Mesenchymal stem cell (in vitro differentiated cells and primary cell): ENCODE results near the gene CPNE5.

Experiments used
- DNase-seq: peaks from one replicate; pipeline ENCODE4 v3.0.0-alpha.2; 2013
- H2AFZ ChIP-seq: one replicate; pipeline ENCODE4 v1.6.1; 2013; ENCODE audit warnings: low read depth, mild to moderate bottlenecking, control low read depth, inconsistent platforms, low read length, moderate library complexity
- H2AK5ac ChIP-seq: 2 replicates; pipeline ENCODE4 v1.6.1; 2013; ENCODE audit warnings: low read length, moderate library complexity, mild to moderate bottlenecking, inconsistent platforms; ENCODE audit not compliant: severe bottlenecking
- H2BK120ac ChIP-seq: one replicate; pipeline ENCODE4 v1.6.1; 2013; ENCODE audit warnings: low read depth, mild to moderate bottlenecking, inconsistent platforms, low read length, moderate library complexity
- H2BK12ac ChIP-seq, 2 experiments: one replicate each; pipeline ENCODE4 v1.6.1; 2013; ENCODE audit warnings: inconsistent platforms in 2 of 2, low read length in 2 of 2, mild to moderate bottlenecking in 2 of 2, moderate library complexity in 2 of 2, control low read depth in 1 of 2
- H2BK15ac ChIP-seq: one replicate; pipeline ENCODE4 v1.6.1; 2013; ENCODE audit warnings: mild to moderate bottlenecking, low read depth, inconsistent platforms; ENCODE audit not compliant: poor library complexity, severe bottlenecking
- H2BK5ac ChIP-seq: 2 replicates; pipeline ENCODE4 v1.6.1; 2013; ENCODE audit warnings: low read depth, mild to moderate bottlenecking, low read length, control low read depth, inconsistent platforms; ENCODE audit not compliant: poor library complexity, severe bottlenecking
- H3K14ac ChIP-seq, 2 experiments: one replicate each; pipeline ENCODE4 v1.6.1; 2013; ENCODE audit warnings: inconsistent platforms in 2 of 2, low read length in 2 of 2, control low read depth in 1 of 2, mild to moderate bottlenecking in 1 of 2, moderate library complexity in 1 of 2
- H3K18ac ChIP-seq, 2 experiments: one replicate each; pipeline ENCODE4 v1.6.1; 2013; ENCODE audit warnings: inconsistent platforms in 2 of 2, low read length in 2 of 2, control low read depth in 1 of 2, low read depth in 1 of 2, mild to moderate bottlenecking in 1 of 2
- H3K23ac ChIP-seq, 2 experiments: one replicate each; pipeline ENCODE4 v1.6.1; 2013; ENCODE audit warnings: inconsistent platforms in 2 of 2, low read length in 2 of 2, mild to moderate bottlenecking in 2 of 2, moderate library complexity in 2 of 2, control low read depth in 1 of 2
- H3K27ac ChIP-seq: 2 replicates; pipeline ENCODE4 v1.5.1; 2013; ENCODE audit warnings: mild to moderate bottlenecking, moderate library complexity, low read length, control low read depth, inconsistent platforms; ENCODE audit not compliant: poor library complexity, severe bottlenecking
- H3K27me3 ChIP-seq, 2 experiments: 2 replicates each; pipeline versions ENCODE4 v1.6.1 to v1.7.0; 2013; ENCODE audit warnings: low read length in 2 of 2, mild to moderate bottlenecking in 2 of 2, moderate library complexity in 2 of 2, control low read depth in 1 of 2, inconsistent platforms in 1 of 2; ENCODE audit not compliant: control insufficient read depth in 1 of 2, insufficient read depth in 1 of 2
- H3K36me3 ChIP-seq, 2 experiments: 2 replicates each; pipeline versions ENCODE4 v1.6.1 to v1.7.0; 2013; ENCODE audit warnings: low read length in 2 of 2, control low read depth in 1 of 2, inconsistent platforms in 1 of 2, low read depth in 1 of 2, mild to moderate bottlenecking in 1 of 2; ENCODE audit not compliant: insufficient read depth in 2 of 2, control insufficient read depth in 1 of 2
- H3K4ac ChIP-seq, 2 experiments: one replicate each; pipeline ENCODE4 v1.6.1; 2013; ENCODE audit warnings: inconsistent platforms in 2 of 2, low read length in 2 of 2, mild to moderate bottlenecking in 2 of 2, moderate library complexity in 2 of 2, control low read depth in 1 of 2, low read depth in 1 of 2
- H3K4me1 ChIP-seq: 2 replicates; pipeline ENCODE4 v1.6.1; 2013; ENCODE audit warnings: low read depth, low read length, control low read depth; ENCODE audit not compliant: control insufficient read depth, insufficient read depth
- H3K4me2 ChIP-seq: 2 replicates; pipeline ENCODE4 v1.6.1; 2013; ENCODE audit warnings: low read length, mild to moderate bottlenecking, inconsistent platforms; ENCODE audit not compliant: poor library complexity, severe bottlenecking
- H3K4me3 ChIP-seq, 2 experiments: 2 replicates each; pipeline versions ENCODE4 v1.5.1 to v1.7.0; 2013; ENCODE audit warnings: low read length in 2 of 2, mild to moderate bottlenecking in 2 of 2, control low read depth in 1 of 2, low read depth in 1 of 2; ENCODE audit not compliant: insufficient read depth in 1 of 2
- H3K79me1 ChIP-seq: replicated peaks from 2 replicates; pipeline ENCODE4 v1.6.1; 2013; ENCODE audit warnings: mild to moderate bottlenecking, control low read depth, low read length, inconsistent platforms; ENCODE audit not compliant: poor library complexity, severe bottlenecking
- H3K9ac ChIP-seq: 2 replicates; pipeline ENCODE4 v1.7.0; 2013; ENCODE audit warnings: mild to moderate bottlenecking, low read length, moderate library complexity
- H3K9me3 ChIP-seq: 2 replicates; pipeline ENCODE4 v1.7.0; 2013; ENCODE audit warnings: mild to moderate bottlenecking, low read length; ENCODE audit not compliant: control insufficient read depth
- H4K8ac ChIP-seq: one replicate; pipeline ENCODE4 v1.6.1; 2013; ENCODE audit warnings: inconsistent platforms, mild to moderate bottlenecking, low read length, moderate library complexity
- H4K91ac ChIP-seq: one replicate; pipeline ENCODE4 v1.6.1; 2013; ENCODE audit warnings: mild to moderate bottlenecking, low read length, inconsistent platforms
- WGBS: methylation state at CpG from one replicate; pipeline ENCODE4 v1.1.7; 2013; ENCODE audit warnings: mixed read lengths; 5-methylcytosine and 5-hydroxymethylcytosine counted together

CPNE5 gene

GRCh38 chr6:36733300-36733699, 105.9 kb downstream of the CPNE5 start:
- Histone ChIP-seq H2BK15ac (no peak overlapping the region), H3K9me3 (no peaks in the 10 kb centered on the region), H3K27ac (no peak overlapping the region), H2BK120ac (no peak overlapping the region), H3K4me1 (peaks cover 15% of the 10 kb centered on the region), H2AFZ (no peak overlapping the region), H2BK5ac (no peak overlapping the region), H2AK5ac (no peak overlapping the region), H3K4me3 (no peak overlapping the region), H2BK12ac (no peak overlapping the region), H4K91ac (no peak overlapping the region), H3K14ac (no peak overlapping the region), H4K8ac (no peak overlapping the region), H3K79me1 (no peaks in the 10 kb centered on the region), H3K18ac (no peak overlapping the region), H3K9ac (no peak overlapping the region), H3K27me3 (peaks cover 0 to 16% of the 10 kb centered on the region in 2 experiments), H3K4ac (no peak overlapping the region), H3K23ac (no peak overlapping the region), H3K4me2 (no peak overlapping the region), H3K36me3 (no peaks in the 10 kb centered on the region)
- WGBS, result 97% methylated on average over 4 of the region's 5 CpGs
- DNase-seq, result no peak

- Histone ChIP-seq H3K79me1 (no peaks in the 10 kb centered on the region), H2BK120ac (no peak overlapping the region)
Measured at GRCh38 chr6:36731622-36732310, 107.5 kb downstream of the CPNE5 start.

DNA sequence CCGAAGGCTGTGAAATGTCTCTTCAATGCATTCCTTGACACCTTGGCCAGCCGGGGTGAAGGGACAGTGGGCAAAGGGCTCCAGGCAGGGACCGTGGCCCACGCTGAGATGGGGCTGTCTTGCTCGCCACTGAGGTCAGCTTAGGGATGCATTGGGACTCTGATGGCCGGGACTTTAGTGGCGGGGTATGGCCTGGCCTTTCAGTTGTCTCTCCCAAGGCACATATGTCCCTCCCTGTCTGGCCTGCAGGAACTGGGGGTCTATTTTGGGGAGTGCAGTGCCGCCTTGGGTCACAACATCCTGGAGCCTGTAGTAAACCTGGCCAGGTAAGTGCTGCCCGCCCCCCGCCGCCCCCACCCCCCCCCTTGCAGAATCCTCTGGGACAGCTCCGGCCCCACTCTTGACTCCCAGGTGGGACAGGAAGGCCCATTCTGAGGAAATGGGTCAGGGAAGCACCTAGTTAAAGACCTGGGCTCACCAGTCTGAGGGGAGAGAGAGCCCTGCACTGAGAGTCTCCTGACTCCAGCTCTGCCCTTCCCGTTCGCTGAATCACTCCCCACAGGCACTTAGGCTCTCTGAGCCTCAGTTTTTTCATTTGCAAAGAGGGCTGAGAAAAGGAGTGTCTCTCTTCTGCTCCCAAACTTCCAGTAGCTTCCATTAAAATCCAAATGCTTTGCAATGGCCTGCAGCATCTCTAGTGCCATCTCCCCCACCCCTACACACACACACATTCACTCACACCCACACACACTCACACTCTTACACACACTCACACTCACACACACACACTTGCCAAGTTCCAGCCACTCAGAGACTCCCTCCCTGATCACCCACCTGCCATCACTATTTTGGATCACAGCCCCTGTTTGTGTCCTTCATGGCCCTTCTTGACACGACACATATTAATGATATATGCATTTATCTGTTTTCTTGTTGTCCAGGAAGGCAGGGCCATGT, 108.5 kb downstream of the CPNE5 start:
- H3K9me3 ChIP-seq, result no peaks in the 10 kb centered on the region
- no peak overlapping the region for H3K4me3 ChIP-seq
- no peak overlapping the region for H3K18ac ChIP-seq
- no peak overlapping the region for H3K4me2 ChIP-seq
- peaks cover 10% of the 10 kb centered on the region for H3K4me1 ChIP-seq
- no peak overlapping the region for H2AFZ ChIP-seq
- no peak overlapping the region for H3K9ac ChIP-seq
- H4K91ac ChIP-seq, result no peak overlapping the region
- H2BK120ac ChIP-seq, result no peak overlapping the region
- H2BK5ac ChIP-seq, result no peak overlapping the region
- no peak overlapping the region for H3K4ac ChIP-seq
- H2BK12ac ChIP-seq, result no peak overlapping the region
- H3K27ac ChIP-seq, result no peak overlapping the region
- H3K23ac ChIP-seq, result no peak overlapping the region
- no peak overlapping the region for H3K14ac ChIP-seq
- no peaks in the 10 kb centered on the region for H3K79me1 ChIP-seq
- no peak overlapping the region for H2BK15ac ChIP-seq
- H4K8ac ChIP-seq, result no peak overlapping the region
- H3K36me3 ChIP-seq, result no peaks in the 10 kb centered on the region
- peaks cover 0 to 16% of the 10 kb centered on the region in 2 experiments for H3K27me3 ChIP-seq
- no peak for DNase-seq
- H2AK5ac ChIP-seq, result no peak overlapping the region
- WGBS, result 76% methylated on average over 14 of the region's 15 CpGs

More at GRCh38 chr6:36731622-36732310, 107.5 kb downstream of the CPNE5 start:
- H3K4me2 ChIP-seq, result no peak overlapping the region
- 82% methylated on average over 11 of the region's 12 CpGs for WGBS
- H4K8ac ChIP-seq, result no peak overlapping the region
- no peak overlapping the region for H4K91ac ChIP-seq
- peaks cover 13% of the 10 kb centered on the region for H3K4me1 ChIP-seq
- H3K27ac ChIP-seq, result no peak overlapping the region
- H2BK15ac ChIP-seq, result no peak overlapping the region
- H3K4ac ChIP-seq, result no peak overlapping the region
- H3K27me3 ChIP-seq, result peaks cover 0 to 16% of the 10 kb centered on the region in 2 experiments
- no peaks in the 10 kb centered on the region for H3K36me3 ChIP-seq
- no peaks in the 10 kb centered on the region for H3K9me3 ChIP-seq
- H3K23ac ChIP-seq, result no peak overlapping the region
- no peak for DNase-seq
- H3K4me3 ChIP-seq, result no peak overlapping the region
- H2AK5ac ChIP-seq, result no peak overlapping the region
- no peak overlapping the region for H3K14ac ChIP-seq
- H2AFZ ChIP-seq, result no peak overlapping the region
- H2BK5ac ChIP-seq, result no peak overlapping the region
- H2BK12ac ChIP-seq, result no peak overlapping the region
- no peak overlapping the region for H3K18ac ChIP-seq
- H3K9ac ChIP-seq, result no peak overlapping the region

DNA sequence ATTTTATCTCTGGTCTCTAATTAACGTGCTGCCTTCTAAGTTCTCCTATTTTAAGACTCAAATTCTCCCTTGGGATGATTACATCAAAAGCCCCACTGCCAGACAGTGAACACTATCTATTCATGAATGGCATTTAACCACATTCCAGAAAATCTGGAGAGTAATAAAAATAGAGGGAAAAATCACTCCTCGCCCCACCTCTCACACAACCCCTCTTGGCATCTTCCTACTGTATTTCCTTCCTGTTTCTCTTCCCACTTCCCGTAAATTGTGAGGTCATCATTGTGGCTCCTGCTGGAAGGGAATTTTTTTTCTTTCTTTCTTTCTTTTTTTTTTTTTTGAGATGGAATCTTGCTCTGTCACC, 110.1 kb downstream of the CPNE5 start:
- Histone ChIP-seq H3K4ac (no peak overlapping the region), H3K27ac (no peak overlapping the region), H3K4me3 (no peak overlapping the region), H2AK5ac (no peak overlapping the region), H3K23ac (no peak overlapping the region), H3K27me3 (peaks cover 0 to 10% of the 10 kb centered on the region in 2 experiments), H3K4me2 (no peak overlapping the region), H2BK120ac (no peak overlapping the region), H3K9me3 (no peaks in the 10 kb centered on the region), H2BK15ac (no peak overlapping the region), H2BK5ac (no peak overlapping the region), H4K91ac (no peak overlapping the region), H3K18ac (no peak overlapping the region), H4K8ac (no peak overlapping the region), H3K9ac (peak overlapping the region; percentile 56), H3K79me1 (no peaks in the 10 kb centered on the region), H3K4me1 (peaks cover 5% of the 10 kb centered on the region), H3K36me3 (no peaks in the 10 kb centered on the region), H3K14ac (no peak overlapping the region), H2BK12ac (no peak overlapping the region), H2AFZ (no peak overlapping the region)
- no peak for DNase-seq
- WGBS, result 58% methylated on average over 1 of the region's 3 CpGs
